Testis (tissue), 3 donors: ENCODE measurements around the gene RBP5. TPM values are rescaled to one million over a fixed set of nuclear protein-coding genes. Genes with fewer than 3 reads are reported as not detected.

Experiments used
- DNase-seq: peaks from one replicate; pipeline ENCODE4 v3.0.0-alpha.2; 2019
- H3K27ac ChIP-seq, 2 donors: fragments of 200-600 bp; sonication (generic); one replicate each; pipeline ENCODE4 v1.5.1; 2019
- H3K27me3 ChIP-seq: fragments of 200-600 bp; sonication (generic); one replicate; pipeline ENCODE4 v1.5.1; 2019
- H3K36me3 ChIP-seq: fragments of 200-600 bp; sonication (generic); one replicate; pipeline ENCODE4 v1.5.1; 2017; ENCODE audit warnings: low read depth; ENCODE audit errors: missing control alignments
- H3K4me1 ChIP-seq: fragments of 200-600 bp; sonication (generic); one replicate; pipeline ENCODE4 v1.5.1; 2019
- H3K4me3 ChIP-seq, 2 donors: fragments of 200-600 bp; sonication (generic); one replicate each; pipeline ENCODE4 v1.5.1; 2017 to 2019
- H3K9me3 ChIP-seq: fragments of 200-600 bp; sonication (generic); one replicate; pipeline ENCODE4 v1.5.1; 2017
- CTCF ChIP-seq, 3 experiments: fragments of 450-650 bp in 2 of 3; fragments of 200-600 bp in 1 of 3; sonication (generic) in 1 of 3; IDR thresholded peaks; one replicate each; pipeline ENCODE4 v1.5.1; 2016 to 2019; ENCODE audit warnings: antibody characterized with exemption in 3 of 3, mild to moderate bottlenecking in 2 of 3, moderate library complexity in 1 of 3
- POLR2A ChIP-seq: fragments of 450-650 bp; IDR thresholded peaks from one replicate; pipeline ENCODE4 v1.6.1; 2017; ENCODE audit warnings: antibody characterized with exemption, mild to moderate bottlenecking, moderate library complexity
- WGBS, 2 donors: methylation state at CpG; one replicate each; pipeline ENCODE4 v1.1.5; 2018; 5-methylcytosine and 5-hydroxymethylcytosine counted together
- intact Hi-C: fragments of 100-400 bp; cut with DNase I; formaldehyde crosslinking; loops from one replicate; pipeline ENCODE4 v1.15.1; 2023; ENCODE audit warnings: low total_unique reads
- polyA plus RNA-seq: library from polyadenylated mRNA; stranded (reverse); fragments of 350-450 nt; fragmentation: Illumina TruSeq; extraction: RNeasy Lipid Tissue Mini Kit (QIAGEN cat#74804); gene quantifications from one replicate; pipeline ENCODE4 v1.2.3, GENCODE V29; 2014; ENCODE audit warnings: low read depth, low replicate concordance; ENCODE audit not compliant: insufficient read depth
- total RNA-seq, 2 donors: library from RNA; depleted of rRNA; stranded (reverse); fragments of >200 nt; gene quantifications; one replicate each; pipeline ENCODE4 v1.2.3, GENCODE V29; 2016

RBP5 gene
- total and polyA plus RNA-seq, 3 donors from 2014 or later = 1.1 to 11.8 (median 4.0) TPM

DNA sequence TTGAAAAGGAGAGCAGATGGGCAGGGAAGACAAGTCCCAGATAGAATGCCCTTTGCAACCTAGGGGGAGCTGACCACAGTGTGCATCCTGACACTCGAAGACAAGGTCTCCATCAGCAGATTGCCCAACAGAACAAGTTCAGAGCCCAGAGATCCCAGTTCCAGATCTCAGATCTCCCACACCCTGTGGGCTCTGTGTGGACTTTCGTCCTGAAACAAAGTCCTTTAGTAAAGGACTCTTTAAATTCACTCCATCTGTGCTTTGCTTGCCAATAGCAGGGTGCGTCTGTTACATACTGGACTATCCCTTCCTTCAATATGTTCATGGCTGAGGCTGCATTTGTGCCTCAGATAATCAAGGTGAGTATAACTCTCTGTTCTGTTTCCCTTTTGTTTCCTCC, 11.0 kb downstream of the RBP5 start:
- no peak for DNase-seq
- Histone ChIP-seq H3K36me3 (no peaks in the 10 kb centered on the region), H3K4me1 (peaks cover 8% of the 10 kb centered on the region), H3K27ac (no peak overlapping the region), H3K4me3 (no peak overlapping the region), H3K27me3 (no peaks in the 10 kb centered on the region), H3K9me3 (no peaks in the 10 kb centered on the region)
- 92% methylated on average over 3 of the region's 3 CpGs for WGBS, 2 donors
- no peak for TF ChIP-seq POLR2A
- TF ChIP-seq CTCF (IDR thresholded peaks at IDR 0.05) = no peak
- intact Hi-C loops = no loop called here

GRCh38 chr12:7116916-7117315, 11.8 kb downstream of the RBP5 start:
- no peak for TF ChIP-seq POLR2A
- no peak for TF ChIP-seq CTCF (IDR thresholded peaks at IDR 0.05)
- Histone ChIP-seq H3K4me1 (peaks cover 12% of the 10 kb centered on the region), H3K9me3 (no peaks in the 10 kb centered on the region), H3K27me3 (no peaks in the 10 kb centered on the region), H3K27ac (no peak overlapping the region), H3K36me3 (no peaks in the 10 kb centered on the region), H3K4me3 (no peak overlapping the region)
- no peak for DNase-seq
- intact Hi-C loops = no loop called here
- 91 to 97% methylated on average over 9 of the region's 9 CpGs for WGBS, 2 donors

- Histone ChIP-seq H3K27ac (no peak overlapping the region), H3K4me1 (peaks cover 17% of the 10 kb centered on the region), H3K4me3 (no peak overlapping the region), H3K36me3 (no peaks in the 10 kb centered on the region), H3K9me3 (no peaks in the 10 kb centered on the region), H3K27me3 (no peaks in the 10 kb centered on the region)
- intact Hi-C loops = no loop called here
- TF ChIP-seq CTCF (IDR thresholded peaks at IDR 0.05) = no peak
- DNase-seq = no peak
- WGBS, 2 donors = 90% methylated on average over 3 of the region's 3 CpGs
Measured at GRCh38 chr12:7116196-7116595, 12.5 kb downstream of the RBP5 start.

DNA sequence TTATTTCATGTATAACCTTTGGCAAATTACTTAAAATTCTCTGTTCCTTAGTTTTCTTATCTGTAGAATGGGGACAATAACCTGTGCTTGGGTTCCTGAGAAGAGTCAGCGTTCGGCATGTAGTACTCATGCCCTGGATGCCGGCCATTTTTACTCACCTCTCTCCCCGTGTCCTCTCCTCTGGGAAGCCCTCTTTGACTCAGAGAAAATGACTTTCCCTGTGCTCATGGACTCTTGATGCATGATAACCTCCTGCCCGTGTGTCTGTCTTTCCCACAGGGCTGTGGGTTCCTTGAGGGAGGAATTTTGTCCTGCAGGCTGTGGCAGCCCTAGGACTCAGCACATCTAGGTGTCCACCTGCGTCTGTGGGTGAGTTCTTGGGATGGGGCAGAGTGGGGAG, 13.8 kb downstream of the RBP5 start:
- Histone ChIP-seq H3K4me3 (no peak overlapping the region), H3K9me3 (no peaks in the 10 kb centered on the region), H3K36me3 (no peaks in the 10 kb centered on the region), H3K27me3 (no peaks in the 10 kb centered on the region), H3K4me1 (peaks cover 18% of the 10 kb centered on the region), H3K27ac (no peak overlapping the region)
- TF ChIP-seq POLR2A (no peak), CTCF (IDR thresholded peaks at IDR 0.05) (no peak)
- DNase-seq = no peak
- intact Hi-C loops = no loop called here
- WGBS, 2 donors = 86 to 89% methylated on average over 6 of the region's 6 CpGs

DNA sequence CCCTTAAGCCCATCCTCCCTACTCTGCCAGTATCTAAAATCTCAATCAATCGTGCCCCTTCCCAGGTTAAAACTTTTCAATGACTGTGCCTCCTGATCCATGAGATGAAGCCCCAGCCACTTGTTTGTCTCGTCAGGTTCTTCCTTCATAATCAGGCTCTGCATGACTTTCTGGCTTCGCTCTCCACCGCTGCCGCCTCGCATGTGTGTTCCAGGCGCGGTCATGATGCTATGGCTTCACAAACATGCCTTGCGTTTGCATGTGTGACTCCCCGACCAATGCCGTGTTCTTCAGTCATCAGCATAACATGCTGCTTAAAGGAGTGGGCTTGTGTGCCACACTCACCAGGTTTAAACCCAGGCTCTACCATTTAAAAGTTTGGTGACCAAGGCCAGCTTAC, 14.7 kb downstream of the RBP5 start:
- H3K9me3 ChIP-seq = no peaks in the 10 kb centered on the region
- no peaks in the 10 kb centered on the region for H3K36me3 ChIP-seq
- intact Hi-C loops = no loop called here
- no peak overlapping the region for H3K4me3 ChIP-seq
- no peak overlapping the region for H3K27ac ChIP-seq
- H3K27me3 ChIP-seq = no peaks in the 10 kb centered on the region
- TF ChIP-seq CTCF (IDR thresholded peaks at IDR 0.05) (no peak), POLR2A (no peak)
- H3K4me1 ChIP-seq = peaks cover 26% of the 10 kb centered on the region
- WGBS, 2 donors = 88 to 89% methylated on average over 11 of the region's 11 CpGs
- DNase-seq = no peak
